Measurements from ENCODE around the gene NKIRAS2.

Gene NKIRAS2

GRCh38 chr17:42019509-42020404 lies at the start of gene NKIRAS2:
TSS of gene NKIRAS2 (plus strand) at chr17:42020090. CDS start at chr17:42021578, 1,488 bp downstream.
- Histone ChIP-seq H3K27ac (peak within 1 kb of the TSS; percentile 70 to 96 (median 92)), H3K4me3 (peak within 1 kb of the TSS; percentile 59 to 95 (median 83))

- Histone ChIP-seq H3K4me3 (no peak overlapping the region), H3K27ac (peak overlapping the region in 1 of 21 experiments; percentile 5)
Measured at GRCh38 chr17:41970901-41971331, 49.0 kb upstream of the NKIRAS2 start.

DNA sequence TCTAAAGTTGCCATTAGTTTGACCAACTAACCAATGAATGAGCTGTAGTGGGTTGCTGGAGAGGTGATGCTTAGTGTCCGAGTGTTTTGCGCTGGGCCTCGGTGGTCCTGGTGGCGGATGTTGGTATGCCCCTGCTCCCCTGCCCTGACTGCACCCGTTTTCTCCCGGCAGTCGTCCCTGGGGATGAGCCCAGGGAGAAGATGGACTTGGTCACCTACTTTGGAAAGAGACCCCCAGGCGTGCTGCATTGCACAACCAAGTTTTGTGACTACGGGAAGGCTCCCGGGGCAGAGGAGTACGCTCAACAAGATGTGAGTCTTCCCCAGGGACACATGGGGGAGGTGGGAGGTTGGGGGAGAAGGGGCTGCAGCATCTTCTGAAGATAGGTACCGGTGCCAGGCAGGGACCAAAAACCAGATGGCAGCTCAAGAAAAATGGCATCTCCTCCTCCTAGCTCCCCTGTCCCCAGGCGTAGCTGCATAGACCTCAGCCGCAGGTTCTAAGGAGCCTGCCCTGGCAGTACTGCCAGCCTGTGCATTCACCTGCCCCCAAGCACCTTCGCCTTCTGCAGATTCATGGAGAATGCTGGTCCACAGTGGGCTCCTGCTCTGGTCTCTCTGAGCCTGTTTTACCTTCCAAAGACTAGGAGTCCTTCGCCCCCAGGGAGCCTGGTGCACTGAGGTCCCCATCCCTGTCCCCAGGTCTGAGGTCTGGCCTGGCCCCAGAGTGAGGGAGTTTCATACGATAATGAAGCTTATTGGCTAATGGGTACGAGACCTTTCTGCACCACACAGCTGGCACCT lies 48.0 kb upstream of the NKIRAS2 start:
- Histone ChIP-seq H3K4me3 (no peak overlapping the region), H3K27ac (peak overlapping the region in 2 of 21 experiments; percentile 55 to 61)

- H3K27ac ChIP-seq, result peak overlapping the region in 9 of 21 experiments; percentile 10 to 61 (median 31)
- no peak overlapping the region for H3K4me3 ChIP-seq
Measured at GRCh38 chr17:41972571-41973407, 47.1 kb upstream of the NKIRAS2 start.

DNA sequence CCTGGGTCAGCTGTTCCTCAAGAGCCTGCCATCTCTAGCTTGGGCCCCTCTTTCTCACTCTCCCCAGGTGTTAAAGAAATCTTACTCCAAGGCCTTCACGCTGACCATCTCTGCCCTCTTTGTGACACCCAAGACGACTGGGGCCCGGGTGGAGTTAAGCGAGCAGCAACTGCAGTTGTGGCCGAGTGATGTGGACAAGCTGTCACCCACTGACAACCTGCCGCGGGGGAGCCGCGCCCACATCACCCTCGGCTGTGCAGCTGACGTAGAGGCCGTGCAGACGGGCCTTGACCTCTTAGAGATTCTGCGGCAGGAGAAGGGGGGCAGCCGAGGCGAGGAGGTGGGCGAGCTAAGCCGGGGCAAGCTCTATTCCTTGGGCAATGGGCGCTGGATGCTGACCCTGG lies 46.5 kb upstream of the NKIRAS2 start:
- Histone ChIP-seq H3K4me3 (no peak overlapping the region), H3K27ac (peak overlapping the region in 7 of 21 experiments; percentile 10 to 61 (median 32))

DNA sequence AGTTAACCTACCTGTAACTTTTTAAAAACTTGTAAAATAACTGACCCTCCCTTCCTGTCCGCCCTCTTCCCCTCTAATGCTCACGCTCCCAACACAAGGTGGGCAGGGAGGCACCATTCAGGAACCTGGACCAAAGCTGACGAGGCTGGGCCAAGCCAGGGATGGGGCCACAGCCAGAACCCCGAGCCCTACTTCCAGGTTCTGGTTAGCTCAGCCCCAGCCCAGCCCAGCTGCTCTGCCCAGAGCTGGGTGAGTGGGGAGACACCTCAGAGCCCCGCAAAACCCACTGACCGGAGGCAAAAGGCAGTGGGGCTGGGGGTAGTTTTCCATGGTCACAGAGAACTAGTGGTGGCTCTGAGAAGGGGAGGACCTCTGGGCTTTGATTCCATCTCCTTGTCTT lies 45.9 kb upstream of the NKIRAS2 start:
- peak overlapping the region in 3 of 21 experiments; percentile 8 to 67 (median 49) for H3K27ac ChIP-seq
- no peak overlapping the region for H3K4me3 ChIP-seq

DNA sequence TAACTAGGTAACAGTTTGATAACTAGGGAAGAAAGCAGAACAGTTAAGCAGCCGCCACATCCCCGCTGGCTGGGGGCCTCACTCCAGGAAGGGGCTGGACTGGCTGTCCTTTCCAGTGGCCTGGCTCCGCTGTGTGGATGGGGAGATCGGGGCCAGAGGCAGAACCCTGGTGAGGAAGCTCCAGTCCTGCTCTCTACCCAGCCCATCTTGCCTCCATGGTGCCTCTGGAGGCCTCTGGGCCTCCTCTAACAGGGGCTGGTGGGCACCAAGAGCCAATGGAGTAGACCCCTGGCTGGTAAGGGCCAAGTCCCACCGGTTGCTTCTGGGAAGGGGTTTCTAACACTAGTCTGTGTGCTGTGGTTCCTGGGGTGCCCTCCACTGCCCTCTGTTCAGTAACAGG lies 45.2 kb upstream of the NKIRAS2 start:
- H3K4me3 ChIP-seq, result no peak overlapping the region
- peak overlapping the region in 7 of 21 experiments; percentile 14 to 76 (median 56) for H3K27ac ChIP-seq

GRCh38 chr17:41975099-41976083 lies 44.5 kb upstream of the NKIRAS2 start:
- Histone ChIP-seq H3K4me3 (no peak overlapping the region), H3K27ac (peak overlapping the region in 17 of 21 experiments; percentile 22 to 77 (median 56))

DNA sequence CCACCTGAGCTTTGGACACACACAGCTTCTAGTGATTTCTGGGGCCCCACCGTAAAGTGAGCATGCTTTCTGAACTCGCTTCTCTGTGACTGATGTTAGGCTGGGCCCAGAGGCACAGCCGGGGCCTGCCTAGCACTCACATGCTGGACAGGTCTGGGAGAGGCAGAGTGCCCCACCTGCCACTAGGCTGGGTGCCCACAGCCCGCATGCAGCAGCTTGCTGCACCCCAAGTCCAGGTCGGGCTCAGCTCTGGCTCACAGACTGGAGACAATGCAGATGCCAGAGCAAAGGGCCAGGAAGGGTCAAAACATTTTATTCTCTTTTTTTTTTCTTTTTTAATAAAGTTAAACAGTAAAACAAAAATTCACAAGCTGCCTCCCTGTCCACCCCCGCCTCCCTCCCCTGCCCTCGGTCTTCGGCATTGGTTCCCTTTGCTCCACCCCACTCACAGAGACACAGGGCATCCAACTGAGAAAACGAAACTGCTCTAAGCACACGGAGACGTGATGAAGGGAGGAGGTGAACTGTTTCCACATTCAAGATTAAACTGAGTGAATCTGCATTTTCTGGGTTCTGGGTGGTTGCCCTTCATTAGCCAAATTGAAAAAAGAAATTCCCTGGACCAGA lies 43.6 kb upstream of the NKIRAS2 start:
- Histone ChIP-seq H3K27ac (peak overlapping the region in 18 of 21 experiments; percentile 22 to 77 (median 55)), H3K4me3 (peak overlapping the region in 1 of 7 experiments; percentile 20)

DNA sequence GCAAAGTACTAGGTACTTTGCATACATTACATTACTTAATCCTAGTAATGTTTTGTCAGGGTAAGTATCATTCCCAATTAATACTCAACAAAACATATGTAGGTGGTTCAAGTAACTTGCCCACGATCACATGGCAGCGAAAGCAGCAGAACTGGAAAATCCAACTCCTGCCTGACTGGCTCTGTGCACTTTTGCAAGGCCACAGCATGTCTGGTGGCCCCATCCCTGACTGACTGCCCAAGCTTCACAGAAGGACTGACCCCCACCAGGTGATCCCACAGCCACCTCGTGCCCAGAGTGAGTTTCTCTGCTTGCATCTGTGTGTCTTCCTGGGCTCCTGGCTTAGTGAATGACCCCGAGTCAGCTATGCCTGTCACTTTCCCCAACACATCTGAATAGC lies 41.9 kb upstream of the NKIRAS2 start:
- no peak overlapping the region for H3K4me3 ChIP-seq
- peak overlapping the region in 16 of 21 experiments; percentile 2 to 77 (median 48) for H3K27ac ChIP-seq

- H3K27ac ChIP-seq, result peak overlapping the region in 5 of 21 experiments; percentile 1 to 57 (median 24)
Measured at GRCh38 chr17:41982026-41982760, 37.7 kb upstream of the NKIRAS2 start.

DNA sequence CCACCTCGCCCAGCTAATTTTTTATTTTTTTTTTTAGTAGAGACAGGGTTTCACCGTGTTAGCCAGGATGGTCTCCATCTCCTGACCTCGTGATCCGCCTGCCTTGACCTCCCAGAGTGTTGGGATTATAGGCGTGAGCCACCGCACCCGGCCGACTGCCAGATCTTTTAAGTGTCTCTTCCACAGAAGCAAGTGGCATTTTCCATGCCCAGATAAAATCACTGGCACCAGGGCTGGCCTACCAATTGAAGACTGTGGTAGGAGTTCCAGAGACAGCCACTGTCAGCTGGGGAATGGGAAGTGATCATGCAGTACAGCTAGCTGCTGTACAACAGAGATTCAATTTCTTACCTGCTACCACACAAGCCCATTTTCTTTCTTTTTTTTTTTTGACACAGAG lies 35.4 kb upstream of the NKIRAS2 start:
- H3K4me3 ChIP-seq, result no peak overlapping the region
- H3K27ac ChIP-seq, result no peak overlapping the region

More at GRCh38 chr17:41982026-41982760, 37.7 kb upstream of the NKIRAS2 start:
- H3K4me3 ChIP-seq, result no peak overlapping the region

DNA sequence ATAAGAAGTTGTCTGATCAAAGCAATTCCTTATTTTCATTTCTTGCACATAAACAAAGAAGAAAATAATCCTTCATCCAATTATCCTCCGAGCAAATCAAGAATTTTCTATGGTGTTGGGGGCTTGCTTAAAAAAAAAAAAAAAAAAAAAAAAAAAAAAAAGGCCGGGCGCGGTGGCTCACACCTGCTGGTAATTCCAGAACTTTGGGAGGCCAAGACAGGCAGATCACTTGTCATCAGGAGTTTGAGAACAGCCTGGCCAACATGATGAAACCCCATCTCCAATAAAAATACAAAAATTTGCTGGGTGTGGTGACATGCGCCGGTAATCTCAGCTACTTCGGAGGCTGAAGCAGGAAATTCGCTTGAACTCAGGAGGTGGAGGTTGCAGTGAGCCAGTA lies 34.0 kb upstream of the NKIRAS2 start:
- Histone ChIP-seq H3K27ac (no peak overlapping the region), H3K4me3 (no peak overlapping the region)

- Histone ChIP-seq H3K27ac (no peak overlapping the region), H3K4me3 (no peak overlapping the region)
Measured at GRCh38 chr17:41986634-41987033, 33.3 kb upstream of the NKIRAS2 start.

GRCh38 chr17:41987642-41988041 lies 32.2 kb upstream of the NKIRAS2 start:
- Histone ChIP-seq H3K4me3 (no peak overlapping the region), H3K27ac (no peak overlapping the region)

GRCh38 chr17:41988418-41988817 lies 31.5 kb upstream of the NKIRAS2 start:
- Histone ChIP-seq H3K4me3 (no peak overlapping the region), H3K27ac (no peak overlapping the region)

All from skin epidermis (tissue), 12 donors.